ENCODE data around the gene SRD5A2.

GRCh38 chr2:31577143-31577542, 3.6 kb downstream of the SRD5A2 start:
- TF ChIP-seq CTCF (conservative IDR thresholded peaks at IDR 0.05) (no peak), ZFX (IDR thresholded peaks at IDR 0.05) (no peak)
